Eye (tissue), 1 donor: ENCODE measurements around the gene NELL1.

Experiments
- DNase-seq: peaks from one replicate; pipeline ENCODE4 v3.0.0-alpha.2; 2015

The NELL1 gene

GRCh38 chr11:21602699-21603098 lies 933.3 kb downstream of the NELL1 start:
- no peak for DNase-seq

- no peak for DNase-seq
These were observed 934.5 kb downstream of the NELL1 start for GRCh38 chr11:21603886-21604285.

DNA sequence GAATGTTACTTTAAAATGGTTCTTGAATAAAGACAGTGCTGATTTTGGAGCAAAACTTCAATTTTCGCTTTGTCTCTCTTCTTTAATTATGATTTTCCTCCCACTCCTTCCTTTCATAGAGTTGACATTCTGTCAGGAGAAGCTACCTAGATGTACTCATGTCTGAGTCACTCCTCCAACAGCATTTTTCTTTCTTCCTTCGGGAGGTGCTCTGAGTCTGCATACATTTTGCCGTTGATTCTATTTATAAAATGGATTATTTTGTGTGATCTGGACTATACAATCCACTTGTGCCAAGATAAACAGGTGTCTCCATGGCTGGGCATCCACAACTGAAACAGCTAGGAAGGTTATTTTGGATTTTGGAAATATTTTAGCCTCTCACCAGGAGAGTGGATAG lies 935.2 kb downstream of the NELL1 start:
- no peak for DNase-seq

GRCh38 chr11:21612326-21612725 lies 942.9 kb downstream of the NELL1 start:
- no peak for DNase-seq

GRCh38 chr11:21614961-21615360 lies 945.6 kb downstream of the NELL1 start:
- DNase-seq = no peak

- no peak for DNase-seq
These were observed 946.6 kb downstream of the NELL1 start for GRCh38 chr11:21615955-21616371.

DNA sequence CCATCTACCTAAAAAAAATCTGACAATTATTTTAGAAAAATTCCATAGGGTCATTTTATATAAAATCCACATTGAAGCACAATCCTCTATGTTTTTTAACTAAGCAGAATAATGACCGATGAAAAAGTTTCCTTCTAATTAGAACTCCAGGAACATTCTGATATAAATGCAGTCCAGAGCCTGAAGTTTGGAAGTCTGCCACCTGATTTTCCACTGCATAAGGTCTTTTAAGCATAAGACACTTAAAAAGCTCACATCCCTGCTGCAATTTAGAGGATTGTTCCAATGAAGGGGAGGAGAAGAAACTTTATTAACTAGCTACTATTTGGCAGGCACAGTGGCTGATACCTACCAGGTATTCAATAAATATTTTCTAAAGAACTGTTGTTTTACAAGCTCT lies 953.2 kb downstream of the NELL1 start:
- DNase-seq = no peak

DNA sequence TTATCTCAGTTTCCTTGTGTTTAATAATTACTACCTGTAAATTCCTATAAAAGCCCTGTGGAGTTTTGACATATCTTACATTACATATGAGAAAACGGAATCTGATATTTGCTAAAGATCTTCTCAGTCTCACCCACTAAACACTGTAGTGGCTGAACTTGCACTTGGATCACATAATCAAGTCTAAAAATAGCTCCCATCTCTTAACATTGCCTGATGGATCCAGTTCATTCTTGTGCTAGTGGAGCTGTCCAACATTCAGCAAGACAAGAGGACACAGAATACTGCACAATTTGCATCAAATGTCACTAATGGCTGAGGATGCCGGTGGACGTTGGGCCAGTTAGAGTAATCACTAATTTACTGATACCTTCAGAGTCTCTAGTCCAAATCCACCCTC lies 953.6 kb downstream of the NELL1 start:
- DNase-seq = no peak
